T-helper 2 cell treated with Interferon-gamma antibody and Interleukin-4, amounts not matched to agents 100 ng/mL and 5 ng/mL, for 36 hours (primary cell): ENCODE results near the gene PGA4. TPM values are rescaled to one million over a fixed set of nuclear protein-coding genes. Genes with fewer than 3 reads are reported as not detected.
"Not testable (repeated sequence)": the region's sequence is repeated elsewhere in the genome, so short reads cannot be mapped to it uniquely, and the experiment has no call there.

Source experiments
- intact Hi-C: fragments of 100-400 bp; cut with micrococcal nuclease; formaldehyde crosslinking; loops from one replicate; pipeline ENCODE4 v1.15.1; 2023
- total RNA-seq: library from RNA; stranded (reverse); gene quantifications from 2 replicates; pipeline ENCODE4 v1.2.3, GENCODE V29; 2022

Gene PGA4
- total RNA-seq, 1 donor from 2014 or later = not detected

DNA sequence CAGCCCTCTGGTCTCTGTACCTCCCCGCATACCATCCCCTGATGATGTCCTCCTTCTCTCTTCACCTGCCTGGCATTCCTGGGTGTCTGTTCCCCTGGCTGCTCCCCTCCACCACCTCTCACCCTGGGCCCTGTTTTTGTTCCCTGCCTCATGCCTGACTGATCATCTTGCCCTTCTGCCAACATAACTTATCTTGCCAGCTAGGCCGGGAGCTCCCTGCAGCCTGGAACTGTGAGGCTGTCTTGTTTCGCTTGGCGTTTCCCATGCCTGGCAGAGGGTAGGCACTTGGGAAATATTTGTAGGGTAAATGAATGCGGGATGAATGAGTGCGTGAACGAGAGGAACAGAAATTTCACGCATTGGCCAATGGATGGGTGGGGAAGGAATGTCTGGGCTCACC lies 27.1 kb downstream of the PGA4 start:
- intact Hi-C loops = not testable (repeated sequence)

DNA sequence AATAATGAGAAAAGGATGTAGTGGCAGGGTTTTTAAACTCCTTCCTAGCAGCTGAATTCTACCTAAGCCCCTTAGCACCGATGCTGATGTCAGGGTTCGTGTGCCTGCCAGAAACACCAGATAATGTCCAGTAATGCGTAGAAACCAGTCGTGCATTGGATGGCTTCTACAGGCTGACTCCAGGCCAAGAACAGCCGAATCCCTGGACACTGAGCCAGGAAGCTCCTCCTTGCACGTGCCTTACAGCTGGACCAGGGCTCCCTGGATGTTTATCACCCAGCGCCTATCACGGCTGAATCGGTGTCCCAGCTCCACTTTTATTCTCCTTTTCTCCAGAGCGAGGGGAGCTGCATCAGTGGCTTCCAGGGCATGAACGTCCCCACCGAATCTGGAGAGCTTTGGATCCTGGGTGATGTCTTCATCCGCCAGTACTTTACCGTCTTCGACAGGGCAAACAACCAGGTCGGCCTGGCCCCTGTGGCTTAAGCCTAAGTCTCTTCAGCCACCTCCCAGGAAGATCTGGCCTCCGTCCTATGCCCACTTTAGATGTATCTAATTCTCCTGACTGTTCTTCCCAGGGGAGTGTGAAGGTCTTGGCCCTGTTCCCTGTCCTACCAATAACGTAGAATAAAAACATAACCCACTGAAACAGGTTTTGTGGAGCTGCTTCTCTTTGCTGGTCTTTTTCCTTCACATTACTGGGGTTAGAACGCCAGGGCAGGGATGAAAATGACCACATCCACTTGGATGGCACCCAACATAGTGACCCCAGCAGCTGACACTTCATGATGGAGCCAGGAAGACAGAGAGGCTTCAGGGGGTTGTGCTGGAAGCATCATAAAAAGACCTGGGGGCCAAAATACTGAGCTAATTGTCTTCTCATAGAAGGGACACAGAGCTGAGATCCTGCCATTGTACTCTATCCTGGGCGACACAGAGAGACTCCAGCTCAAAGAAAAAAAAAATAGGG lies 28.9 kb downstream of the PGA4 start:
- intact Hi-C loops = not testable (repeated sequence)

DNA sequence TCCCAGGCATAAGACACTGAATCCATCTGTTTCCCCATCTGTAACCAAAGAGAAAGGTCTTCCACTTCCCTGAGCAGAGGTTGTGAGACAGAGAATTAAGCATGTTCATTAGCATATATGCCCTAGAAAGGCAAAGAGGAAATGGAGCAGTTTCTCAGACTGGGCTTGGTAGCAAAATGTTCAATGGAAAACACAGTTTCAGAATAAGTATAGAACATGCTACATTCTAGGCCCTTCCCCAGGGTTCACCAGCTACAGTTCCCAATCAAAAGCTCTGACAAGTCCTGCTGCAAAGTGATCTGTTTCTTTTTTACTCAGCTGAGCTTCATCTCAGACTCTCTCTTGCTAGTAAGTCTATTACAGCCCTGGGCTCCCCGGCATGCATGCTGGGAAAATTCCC lies 30.2 kb downstream of the PGA4 start:
- intact Hi-C loops = not testable (repeated sequence)

DNA sequence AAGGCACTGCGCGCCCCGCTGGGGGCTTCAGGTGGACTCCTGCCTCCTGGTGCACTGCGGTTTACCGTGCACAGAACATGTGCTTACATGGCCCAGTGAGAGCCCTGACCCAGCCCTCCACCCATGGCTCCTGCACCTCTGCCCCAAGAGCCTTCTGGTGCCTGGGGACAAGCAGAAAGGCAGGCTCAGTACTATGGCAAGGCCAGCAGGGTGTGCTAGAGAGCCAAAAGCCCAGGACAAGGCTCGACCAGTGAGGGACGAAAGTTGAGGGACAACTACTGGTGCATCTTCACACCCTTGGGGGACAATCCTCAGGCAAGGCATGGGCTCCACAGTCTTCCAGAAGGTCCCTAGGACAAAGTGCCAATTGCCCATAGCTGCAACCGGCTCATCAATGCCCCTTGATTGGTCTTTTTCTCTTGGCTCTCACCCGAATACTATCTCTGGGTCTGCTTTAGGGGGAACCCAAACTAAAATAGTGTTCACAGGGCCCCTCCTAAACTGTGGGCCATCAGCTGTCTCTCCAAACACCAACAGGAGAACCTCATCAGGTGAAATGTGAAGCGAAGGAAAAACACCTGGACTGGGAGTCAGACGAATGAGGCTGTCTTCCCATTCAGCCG lies 32.4 kb downstream of the PGA4 start:
- intact Hi-C loops = loop anchor here (1.0 kb wide), 2 partner anchors 40 to 131 kb away; no protein-coding TSS in a partner anchor

DNA sequence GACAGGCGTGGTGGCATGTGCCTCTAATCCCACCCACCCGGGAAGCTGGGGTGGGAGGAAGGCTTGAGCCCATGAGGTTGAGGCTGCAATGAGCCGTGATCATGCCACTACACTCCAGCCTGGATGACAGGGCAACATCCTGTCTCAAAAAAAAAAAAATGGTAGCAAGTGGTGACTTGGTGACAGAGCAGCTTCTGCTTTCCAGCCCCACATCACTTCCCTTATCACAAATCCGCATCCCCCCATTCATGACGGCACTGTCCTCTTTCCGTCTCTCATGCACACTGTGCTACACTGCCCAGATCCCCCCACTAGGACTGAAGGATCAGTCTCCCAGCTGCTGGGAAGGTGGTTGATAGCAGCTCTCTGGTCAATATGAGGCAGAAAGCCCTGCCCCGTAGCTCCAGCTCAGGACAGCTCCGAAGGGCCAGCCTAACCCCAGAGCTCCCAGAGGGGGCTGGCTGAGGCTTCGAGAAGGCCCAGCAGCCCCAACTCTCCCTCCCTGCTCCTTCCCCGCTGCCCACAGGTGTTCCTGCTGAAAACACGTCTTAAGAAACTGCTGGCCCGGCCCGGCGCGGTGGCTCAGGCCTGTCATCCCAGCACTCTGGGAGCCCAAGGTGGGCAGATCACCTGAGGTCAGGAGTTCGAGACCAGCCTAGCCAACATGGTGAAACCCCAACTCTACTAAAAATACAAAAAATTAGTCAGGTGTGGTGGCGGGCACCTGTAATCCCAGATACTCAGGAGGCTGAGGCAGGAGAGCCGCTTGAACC lies 34.7 kb downstream of the PGA4 start:
- intact Hi-C loops = no loop called here

DNA sequence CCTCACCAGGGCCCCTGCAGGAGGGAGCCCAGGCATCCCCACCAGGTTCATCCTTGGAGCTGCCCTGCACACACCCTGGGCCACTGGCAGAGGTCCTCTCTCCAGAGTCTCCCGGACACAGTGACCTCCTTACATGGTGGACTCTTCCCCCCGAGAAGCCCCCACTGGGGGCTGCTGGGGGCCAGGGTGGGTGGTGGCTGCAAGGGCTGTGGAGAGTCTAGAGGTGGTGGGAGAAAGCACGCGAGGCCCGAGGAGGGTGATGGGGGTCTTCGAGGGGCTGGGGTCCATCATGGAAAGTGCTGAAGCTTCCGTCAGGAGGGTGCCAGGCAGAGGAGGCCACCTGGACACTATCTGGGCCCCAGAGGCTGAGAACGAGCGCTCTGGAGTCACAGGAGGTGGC lies 36.4 kb downstream of the PGA4 start:
- intact Hi-C loops = no loop called here

DNA sequence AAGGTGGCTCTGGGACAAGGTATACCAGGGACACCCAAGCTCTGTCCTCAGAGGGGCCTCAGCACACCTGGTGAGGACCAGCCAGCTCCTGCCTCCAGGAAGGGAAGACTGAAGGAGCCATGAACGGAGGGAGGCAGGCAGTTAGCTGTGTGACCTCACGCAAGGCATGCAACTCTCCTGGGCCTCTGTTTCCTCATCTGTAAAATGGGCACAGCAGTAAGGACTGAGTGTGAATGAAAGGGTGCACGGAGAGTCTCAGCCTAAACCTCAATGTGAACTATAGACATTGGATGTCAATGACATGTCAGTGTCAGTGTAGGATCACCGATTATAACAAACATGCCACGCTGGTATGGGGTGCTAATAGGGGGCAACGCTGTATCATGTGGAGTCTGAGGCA lies 37.2 kb downstream of the PGA4 start:
- intact Hi-C loops = no loop called here

DNA sequence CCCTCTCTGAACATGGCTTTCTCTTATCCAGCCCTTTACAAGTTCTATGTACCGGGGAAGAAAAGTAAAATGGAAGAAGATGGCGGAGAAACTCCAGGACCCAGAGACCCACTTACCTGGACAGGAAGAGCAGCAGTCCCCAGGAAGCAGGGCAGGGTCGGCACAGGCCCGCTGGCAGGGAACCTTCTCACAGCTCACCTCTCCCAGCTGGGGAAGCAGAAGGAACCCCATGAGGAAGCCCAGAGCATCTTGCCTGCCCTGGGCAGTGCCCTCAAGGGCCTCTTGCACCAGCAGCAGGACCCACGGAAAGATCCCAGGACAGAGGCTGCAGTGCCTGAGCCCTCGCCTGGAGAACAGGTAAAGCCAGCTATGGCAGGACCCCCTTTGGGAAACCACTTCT lies 42.2 kb downstream of the PGA4 start:
- intact Hi-C loops = no loop called here

DNA sequence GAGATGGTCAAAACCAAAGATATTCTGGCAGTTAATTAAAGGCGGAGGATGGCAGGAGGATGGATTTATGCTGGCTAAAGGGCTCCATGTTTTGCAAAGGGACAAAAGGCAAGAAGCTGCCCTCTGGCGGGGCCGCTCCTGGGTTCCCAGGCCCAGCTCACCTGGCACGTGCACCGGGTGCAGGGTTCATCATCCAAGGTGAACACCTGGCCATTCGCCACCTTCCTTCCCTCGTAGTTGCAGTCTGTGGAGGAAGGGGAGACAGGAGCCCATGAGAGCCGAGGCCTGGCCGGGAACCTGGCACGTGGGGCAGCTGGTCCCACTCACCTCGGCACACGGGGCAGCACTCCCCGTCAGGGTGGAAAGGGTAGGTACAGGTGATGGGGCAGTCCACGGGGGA lies 42.6 kb downstream of the PGA4 start:
- intact Hi-C loops = no loop called here

DNA sequence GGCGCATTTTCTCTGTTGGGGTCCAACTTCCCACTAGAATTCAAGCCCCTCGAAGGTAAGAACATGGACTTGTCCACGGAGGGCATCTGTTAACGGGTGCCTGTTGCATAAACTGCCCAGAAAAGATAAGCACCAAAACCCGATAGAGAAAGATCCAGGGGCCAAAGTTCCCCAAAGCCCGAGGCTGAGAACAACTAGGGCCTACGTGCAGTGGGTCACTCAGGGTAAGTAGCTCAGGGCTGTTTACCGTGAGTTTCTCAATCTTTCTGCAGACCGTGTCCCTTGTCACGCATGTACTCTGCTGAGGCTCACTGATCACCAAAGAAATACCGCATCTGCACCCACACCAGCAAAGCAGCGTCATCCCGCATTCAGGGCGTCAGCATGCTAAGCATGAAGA lies 43.2 kb downstream of the PGA4 start:
- intact Hi-C loops = no loop called here

DNA sequence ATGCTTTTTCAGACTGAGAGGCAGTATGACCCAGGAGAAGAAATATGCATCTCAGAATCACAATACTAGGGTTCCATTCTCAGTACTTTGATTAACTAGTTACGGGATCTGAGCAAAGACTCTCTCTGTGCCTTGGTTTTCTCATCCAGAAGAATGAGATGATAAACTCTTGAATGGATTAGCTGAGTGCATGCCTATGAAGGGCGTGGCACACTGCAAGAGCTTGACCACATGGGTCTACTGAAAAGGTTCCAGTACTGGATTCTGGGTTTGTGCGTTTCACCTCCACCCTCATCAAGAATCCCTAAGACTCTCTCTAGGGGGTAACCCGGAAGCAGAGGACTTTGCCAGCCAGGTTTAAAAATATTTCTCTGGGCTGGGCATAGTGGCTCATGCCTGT lies 44.5 kb downstream of the PGA4 start:
- intact Hi-C loops = no loop called here

DNA sequence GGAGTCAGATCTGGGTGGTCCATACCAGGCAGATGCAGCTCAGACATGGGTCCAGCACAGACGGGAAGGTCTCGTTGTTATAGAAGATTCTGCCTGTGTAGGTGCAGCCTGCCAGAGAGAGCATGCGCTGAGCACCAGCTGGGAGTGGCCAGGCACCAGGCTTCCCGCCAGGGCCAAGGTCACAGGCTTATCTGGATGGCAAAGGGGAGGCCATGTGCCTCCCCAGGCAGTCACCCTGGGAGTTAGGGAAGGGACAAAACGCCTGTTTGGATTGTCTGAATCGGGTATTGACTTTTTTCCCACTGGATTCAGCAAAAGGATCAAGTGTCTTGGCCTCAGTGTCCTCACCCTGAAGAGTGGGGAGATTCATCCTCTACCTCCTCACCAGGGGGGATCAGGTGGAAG lies 45.3 kb downstream of the PGA4 start:
- intact Hi-C loops = no loop called here

DNA sequence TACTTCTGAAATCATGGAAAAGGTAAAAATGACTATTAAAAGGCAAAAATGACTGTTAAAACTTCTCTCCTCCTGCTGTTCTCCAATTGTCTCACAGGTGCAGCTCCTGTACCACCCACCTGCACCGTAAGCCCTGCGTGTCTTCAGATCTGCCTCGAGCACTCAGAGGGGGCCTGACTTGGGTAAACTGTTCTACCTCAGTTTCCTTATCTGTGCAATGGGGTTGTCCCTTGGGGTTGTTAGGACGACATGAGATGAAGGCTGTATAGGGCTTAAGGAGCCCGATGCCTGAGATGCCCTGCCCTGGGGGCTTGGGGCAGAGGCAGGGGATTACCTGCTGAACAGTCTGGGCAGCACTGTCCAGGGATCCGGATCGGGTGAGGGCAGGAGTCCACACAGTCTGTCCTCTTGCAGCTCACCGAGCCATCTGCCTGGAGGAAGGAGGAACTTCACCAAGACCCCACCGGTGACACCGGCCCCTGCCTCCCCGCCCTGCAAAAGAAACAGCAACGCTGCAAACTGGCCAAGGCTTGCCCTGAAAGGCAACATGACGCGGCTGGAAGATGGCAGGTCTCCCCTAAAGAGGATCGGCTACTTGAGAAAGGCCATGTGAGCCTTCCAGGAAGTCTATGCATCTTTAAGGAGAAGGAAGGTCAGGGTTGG lies 46.6 kb downstream of the PGA4 start:
- intact Hi-C loops = no loop called here

DNA sequence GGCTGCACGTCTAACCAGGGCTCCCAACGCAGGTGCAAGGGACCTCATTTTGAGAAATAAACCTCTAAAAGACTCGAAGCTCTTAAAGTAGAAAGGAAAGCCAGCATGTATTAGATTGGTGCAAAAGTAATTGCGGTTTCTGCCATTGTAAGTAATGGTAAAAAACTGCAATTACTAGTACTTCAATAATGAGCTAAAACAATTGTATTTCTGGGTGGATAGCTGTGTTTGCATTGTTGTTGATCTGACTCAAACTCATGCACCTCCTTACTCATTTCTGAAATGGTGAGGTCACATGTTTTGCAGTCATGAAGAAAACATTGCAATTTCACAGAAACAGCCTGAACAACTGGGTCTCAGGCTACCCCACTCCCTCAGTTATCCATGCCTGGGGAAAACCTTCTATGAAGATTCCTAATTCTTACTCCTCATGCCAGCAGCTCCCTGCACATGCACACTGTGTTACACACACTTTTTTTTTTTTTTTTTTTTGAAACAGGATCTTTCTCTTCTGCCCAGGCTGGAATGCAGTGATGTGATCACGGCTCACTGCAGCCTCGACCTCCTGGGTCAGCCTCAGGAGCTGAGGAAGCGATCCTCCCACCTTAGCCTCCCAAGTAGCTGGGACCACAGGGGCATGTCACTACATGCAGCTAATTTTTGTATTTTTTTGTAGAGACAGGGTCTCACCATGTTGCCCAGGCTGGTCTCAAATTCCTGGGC lies 48.4 kb downstream of the PGA4 start:
- intact Hi-C loops = no loop called here

DNA sequence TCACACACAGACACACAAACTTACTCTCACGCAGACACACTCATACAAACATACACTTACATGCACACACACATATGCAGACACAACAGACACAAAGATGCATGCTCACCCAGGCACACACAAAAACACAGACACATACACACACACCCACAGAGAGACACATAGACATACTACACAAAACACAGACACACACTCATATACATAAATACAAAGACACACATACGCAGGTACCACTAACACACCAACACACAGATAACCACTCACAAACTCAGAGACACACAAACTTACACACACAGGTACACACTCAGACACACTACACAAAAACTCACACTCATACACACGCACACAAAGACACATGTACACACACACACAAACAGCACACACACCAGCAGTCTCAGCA lies 50.6 kb downstream of the PGA4 start:
- intact Hi-C loops = no loop called here

DNA sequence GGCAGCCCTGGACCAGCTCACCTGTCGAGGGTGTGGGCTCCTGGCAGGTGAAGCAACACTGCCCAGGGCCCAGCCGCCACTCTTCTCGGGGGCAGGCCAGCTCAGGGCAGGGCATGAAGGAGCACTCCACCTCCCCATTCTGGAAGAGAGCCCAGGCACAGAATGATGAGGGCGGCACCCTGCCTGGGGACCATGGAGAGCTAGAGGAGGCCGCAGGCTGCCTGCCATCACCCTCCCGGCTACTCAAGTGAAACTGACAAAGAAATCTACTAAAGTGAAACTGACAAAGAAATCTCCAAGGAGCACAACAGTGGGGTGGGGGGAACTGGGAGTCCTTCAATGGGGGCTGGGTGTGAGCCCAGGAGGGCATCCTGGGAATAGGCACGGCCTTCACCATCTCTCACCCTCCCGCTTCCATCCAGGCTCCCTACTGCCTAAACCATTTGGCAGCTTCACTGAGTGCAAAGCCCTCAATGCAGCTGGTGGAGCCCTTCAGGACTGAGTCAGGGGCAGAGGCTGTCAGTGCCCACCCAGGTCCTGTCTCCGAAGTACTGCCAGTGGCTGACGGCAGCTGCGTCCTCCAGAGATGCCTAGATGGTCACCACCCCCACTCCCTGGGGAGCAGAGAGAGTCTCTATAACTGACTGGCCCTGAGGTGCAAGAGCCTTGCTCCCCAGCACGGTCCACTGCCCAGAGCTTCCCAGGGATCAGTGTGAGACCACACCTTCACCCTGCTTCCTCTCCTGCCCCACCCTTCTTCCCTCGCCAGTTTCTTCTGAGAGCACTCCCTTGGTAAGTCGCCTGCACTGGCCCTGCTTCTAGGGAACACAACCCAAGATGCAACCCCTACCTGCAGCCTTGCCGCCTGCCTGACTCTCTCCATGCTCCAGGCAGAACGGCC lies 51.3 kb downstream of the PGA4 start:
- intact Hi-C loops = no loop called here

DNA sequence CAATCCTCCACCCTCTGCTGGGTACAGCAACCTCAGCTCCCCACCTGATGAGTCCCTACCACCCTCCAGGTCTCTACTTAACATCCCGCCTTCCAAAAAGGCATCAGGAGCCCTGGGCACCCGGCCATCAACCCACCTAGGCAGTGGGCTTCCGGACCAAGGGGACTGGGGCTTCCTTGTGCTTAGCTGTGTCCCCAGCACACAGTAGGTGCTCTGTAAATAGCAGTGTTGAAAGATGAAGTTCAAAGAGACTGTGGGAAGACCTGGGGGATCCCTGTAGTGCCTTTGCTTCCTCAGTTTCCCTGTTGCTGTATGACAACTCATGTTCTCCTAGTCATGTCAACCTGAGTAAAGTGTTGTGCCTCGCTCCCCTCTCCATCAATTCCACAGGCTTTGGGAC lies 51.9 kb downstream of the PGA4 start:
- intact Hi-C loops = no loop called here

DNA sequence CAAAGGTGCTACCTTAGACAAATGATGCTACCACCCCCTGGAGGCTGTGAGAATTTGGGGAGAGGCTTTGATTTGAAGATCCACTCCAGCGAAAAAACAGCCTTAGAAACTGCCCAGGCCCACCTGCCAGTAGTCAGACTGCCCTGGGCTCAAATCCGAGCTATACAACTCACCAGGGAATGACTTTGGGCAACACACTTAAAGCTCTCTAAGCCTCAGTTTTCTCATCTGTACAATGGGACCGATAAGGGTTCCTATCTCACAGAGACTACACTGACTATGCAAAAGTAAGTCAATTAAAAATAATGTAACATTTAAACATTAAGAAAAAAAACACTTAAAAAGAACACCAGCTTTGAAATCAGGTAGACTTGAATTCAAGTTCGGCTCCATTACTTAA lies 53.0 kb downstream of the PGA4 start:
- intact Hi-C loops = no loop called here

DNA sequence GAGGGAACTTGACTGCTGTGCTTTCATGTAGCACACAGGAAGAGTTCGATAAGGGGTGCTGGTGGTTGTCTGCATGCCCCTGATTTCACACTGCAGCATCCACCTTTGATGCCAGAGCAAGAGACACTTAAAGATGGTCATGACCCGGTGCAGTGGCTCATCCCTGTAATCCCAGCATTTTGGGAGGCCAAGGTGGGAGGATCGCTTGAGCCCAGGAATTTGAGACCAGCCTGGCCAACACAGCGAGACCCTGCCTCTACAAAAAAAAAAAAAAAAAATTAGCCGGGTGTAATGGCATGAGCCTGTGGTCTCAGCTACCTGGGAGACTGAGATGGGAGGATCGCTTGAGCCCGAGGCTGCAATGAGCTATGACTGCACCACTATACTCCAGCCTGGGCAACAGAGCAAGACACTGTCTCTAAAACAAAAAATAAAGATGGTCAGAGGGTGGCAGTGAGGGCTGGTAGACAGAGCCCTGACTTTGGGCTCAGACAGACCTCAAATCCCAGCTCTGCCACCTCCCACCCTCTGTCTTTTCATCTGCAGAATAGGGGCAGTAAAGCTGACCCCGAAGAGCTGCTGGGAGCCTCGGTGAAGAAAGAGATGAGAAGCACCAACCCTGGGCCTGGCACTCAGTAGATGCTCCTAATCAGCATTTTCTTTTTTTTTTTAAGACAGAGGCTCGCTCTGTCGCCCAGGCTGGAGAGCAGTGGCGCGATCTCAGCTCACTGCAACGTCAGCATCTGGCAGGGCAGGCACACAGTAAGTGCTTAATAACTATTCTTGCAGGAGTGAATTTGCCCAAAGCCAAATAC lies 55.2 kb downstream of the PGA4 start:
- intact Hi-C loops = no loop called here
